ENCODE measurements around the gene GRK4.

DNA sequence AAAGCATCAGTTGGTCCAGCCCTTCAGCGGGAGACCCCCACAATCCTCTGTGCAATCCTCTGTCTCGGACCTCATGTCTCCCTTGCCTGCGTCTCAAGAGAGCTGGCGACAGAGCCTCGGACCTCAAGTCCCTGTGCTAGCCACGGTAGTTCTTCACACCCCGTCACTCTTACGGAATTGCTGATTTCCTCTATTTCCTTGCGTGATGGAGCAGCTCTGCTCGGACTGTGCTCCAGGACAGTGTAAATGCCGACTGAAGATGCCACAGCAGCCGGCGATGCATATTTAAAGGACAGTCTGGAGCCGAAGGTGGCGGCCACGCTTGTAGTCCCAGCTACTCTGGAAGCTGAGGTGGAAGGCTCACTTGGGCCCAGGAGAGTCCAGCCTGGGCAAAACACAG lies 1.9 kb downstream of the GRK4 start:
- no peak for TF ChIP-seq CTCF (IDR thresholded peaks at IDR 0.05)
- no peak for TF ChIP-seq SIN3A (IDR thresholded peaks at IDR 0.05; ENCODE audit: borderline replicate concordance, insufficient read depth, low read depth, low read length)
- no peak for TF ChIP-seq TCF7L2 (IDR thresholded peaks at IDR 0.05; ENCODE audit: low read depth, low read length)
